GM18858 (cell line): ENCODE results near the gene LYZL1.
"Not testable (repeated sequence)": the region's sequence is repeated elsewhere in the genome, so short reads cannot be mapped to it uniquely, and the experiment has no call there.

Experiments
- ATAC-seq: cut with Tn5 transposase; IDR thresholded peaks from one replicate; pipeline ENCODE4 v1.9.1; 2021; ENCODE audit not compliant: unreplicated experiment

LYZL1 gene

GRCh38 chr10:29304995-29305335, 16.1 kb downstream of the LYZL1 start:
- no peak for ATAC-seq

DNA sequence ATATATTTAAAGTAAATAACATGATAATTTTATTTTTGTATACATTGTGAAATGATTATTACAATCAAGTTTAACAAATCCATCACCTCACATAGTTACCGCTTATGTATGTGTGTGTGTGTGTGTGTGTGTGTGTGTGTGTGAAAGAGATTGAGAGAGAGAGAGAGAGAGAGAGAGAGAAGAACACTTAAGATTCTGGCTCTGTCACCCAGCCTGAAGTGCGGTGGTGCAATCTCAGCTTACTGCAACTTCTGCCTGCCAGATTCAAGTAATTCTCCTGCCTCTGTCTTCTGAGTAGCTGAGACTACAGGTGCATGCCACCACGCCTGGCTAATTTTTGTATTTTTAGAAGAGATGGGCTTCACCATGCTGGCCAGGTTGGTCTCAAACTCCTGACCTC, 17.8 kb downstream of the LYZL1 start:
- no peak for ATAC-seq

- not testable (repeated sequence) for ATAC-seq
These were observed 19.3 kb downstream of the LYZL1 start for GRCh38 chr10:29308142-29308541.

DNA sequence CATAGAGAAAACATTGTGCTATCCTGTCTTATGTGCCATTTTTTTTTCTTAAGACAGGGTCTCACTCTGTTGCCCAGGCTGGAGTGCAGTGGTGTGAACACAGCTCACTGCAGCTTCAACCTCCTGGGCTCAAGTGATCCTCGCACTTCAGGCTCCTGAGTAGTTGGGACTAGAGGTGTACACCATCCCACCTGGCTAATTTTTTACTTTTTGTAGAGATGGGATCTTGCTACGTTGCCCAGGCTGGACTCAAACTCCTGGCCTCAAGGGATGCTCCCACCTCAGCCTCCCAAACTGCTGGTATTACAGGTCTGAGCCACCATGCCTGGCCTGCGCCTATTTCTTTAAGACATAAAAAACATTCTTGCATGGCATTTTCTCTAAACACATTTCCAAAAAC, 20.6 kb downstream of the LYZL1 start:
- no peak for ATAC-seq

GRCh38 chr10:29310463-29310862, 21.6 kb downstream of the LYZL1 start:
- ATAC-seq, result not testable (repeated sequence)

DNA sequence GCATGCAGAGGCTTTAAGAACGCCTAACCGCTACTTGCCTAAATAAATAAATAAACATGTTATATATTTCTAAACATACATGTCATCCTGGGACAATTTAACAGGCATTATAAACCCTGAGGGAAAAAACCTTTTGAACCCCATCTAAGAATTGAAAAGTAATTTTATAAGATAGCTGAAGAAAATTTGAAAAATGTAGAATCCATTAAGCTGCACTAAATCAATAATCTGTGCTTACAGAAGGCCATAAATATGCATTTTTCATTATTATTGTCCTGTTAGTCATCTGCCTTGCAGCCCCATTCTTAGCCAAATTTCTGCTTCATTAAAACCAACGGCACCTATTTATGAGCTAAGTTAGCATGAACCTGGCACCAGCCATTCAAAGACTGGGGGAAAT, 24.2 kb downstream of the LYZL1 start:
- ATAC-seq, result no peak

GRCh38 chr10:29314726-29315125, 25.9 kb downstream of the LYZL1 start:
- ATAC-seq, result no peak

DNA sequence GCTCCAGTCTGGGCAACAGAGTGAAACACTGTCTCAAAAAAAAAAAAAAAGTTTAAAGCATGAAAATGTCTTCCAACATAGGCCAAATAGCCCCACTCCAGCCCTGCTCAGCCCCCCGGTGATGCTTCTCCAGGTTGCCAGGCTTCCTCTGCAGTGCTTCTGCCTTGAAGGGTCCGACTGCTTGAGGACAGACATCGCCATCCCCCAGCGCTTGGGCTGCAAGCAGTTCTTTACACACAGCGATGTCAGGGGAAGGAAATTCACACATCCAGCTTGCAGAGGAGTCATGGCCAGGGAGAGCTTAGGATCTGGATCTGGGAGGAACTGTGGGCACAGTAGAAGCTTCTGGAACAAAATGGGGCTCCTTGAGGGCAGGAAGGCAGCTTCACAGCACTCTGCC, 26.9 kb downstream of the LYZL1 start:
- ATAC-seq, result no peak

- no peak for ATAC-seq
These were observed 27.6 kb downstream of the LYZL1 start for GRCh38 chr10:29316308-29317026.

GRCh38 chr10:29317027-29317420, 28.2 kb downstream of the LYZL1 start:
- ATAC-seq, result no peak

DNA sequence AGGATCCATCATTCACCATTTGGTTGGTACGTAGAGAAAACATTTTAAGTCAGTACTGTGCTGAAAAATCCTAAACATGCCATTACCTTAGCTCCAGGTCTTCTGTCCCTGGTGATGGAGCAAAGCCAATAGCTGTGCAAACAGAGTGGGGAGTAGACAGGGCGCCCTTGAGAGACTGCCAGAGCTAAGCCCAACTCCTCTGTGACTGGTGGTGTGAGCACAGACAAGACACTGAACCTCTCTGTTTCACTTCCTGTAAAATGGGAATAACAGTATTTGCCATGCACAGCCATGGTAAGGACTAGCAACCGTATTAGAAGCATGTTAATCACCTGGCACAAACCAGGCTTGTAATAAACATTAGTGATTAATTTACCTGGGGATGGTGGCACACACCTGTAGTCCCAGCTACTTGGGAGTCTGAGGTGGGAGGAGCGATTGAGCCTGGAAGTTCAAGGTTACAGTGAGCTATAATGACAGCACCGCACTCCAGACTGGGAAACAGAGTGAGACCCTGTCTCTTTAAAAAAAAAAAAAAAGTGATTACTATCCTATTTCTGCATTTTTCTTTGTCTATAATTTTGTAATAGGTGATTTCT, 28.7 kb downstream of the LYZL1 start:
- ATAC-seq, result no peak

DNA sequence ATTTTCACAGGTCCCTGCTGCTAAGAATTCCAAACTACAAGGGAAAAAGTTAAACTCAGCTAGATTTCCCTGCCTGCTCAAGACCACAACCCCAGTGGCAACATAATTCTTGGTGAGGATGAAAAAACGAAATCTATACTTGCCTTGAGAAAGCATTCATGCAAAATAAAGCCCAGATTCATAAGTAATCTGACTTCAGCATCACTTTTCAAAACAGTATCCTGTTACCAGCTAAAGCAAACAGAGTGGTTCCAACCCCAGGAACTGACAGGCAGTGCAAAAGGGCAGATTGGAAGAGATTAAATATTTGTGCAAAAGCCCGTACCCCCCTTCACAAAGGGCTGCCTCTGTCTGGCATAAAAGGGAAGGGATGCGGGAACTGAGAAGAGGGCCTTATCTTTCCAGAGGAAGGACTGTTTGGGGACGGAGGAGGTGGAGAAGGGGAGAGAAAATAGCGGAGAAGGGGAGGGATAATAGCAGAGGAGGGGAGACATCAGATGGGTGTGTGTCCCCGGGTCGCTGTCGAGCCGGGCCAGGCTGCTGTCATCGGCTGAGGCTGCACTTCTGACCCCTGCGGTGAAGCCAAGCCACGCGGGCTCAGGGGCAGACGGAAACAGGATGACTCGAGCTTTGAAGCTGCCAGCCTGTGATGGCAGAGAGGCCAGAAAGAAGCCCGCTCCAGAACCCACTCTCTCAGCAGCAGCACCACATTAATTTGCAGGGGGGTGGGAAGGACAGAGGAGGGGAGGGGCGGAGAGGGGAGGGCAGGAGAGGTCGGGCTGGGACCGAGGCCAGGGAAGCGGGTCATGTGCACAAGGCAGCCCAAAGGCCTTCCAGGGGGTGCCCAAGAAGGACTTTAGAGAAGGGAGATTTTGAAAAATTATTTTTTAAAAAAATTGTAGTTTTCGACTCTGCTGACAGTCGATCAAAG, 29.5 kb downstream of the LYZL1 start:
- ATAC-seq, result not testable (repeated sequence)

DNA sequence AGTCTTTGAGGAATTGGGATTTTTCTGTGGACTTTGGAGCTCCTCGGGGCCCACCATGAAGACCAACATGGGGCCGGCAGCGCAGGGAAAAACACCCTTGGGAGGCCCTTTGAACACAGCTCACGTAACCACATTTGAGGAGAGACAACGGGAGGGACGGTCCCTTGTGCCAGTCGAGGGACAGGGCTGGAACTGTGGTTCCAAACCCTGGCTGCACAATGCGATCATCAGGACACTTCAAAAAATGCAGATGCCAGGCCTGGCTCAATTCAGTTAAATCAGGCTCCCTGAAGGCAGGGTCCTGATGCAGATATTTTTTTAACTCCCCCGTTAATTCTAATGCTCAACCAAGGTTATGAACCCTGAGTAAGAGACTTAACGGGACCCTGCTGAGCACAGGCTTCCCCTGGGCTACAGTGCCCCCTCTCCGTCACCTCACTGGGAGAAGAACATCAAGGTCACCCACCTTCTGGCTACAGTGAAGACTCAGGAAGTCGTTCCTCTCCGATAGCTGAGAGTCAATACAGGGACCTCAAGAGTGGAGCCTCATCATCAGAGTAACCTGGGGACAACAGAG, 30.4 kb downstream of the LYZL1 start:
- ATAC-seq, result no peak

DNA sequence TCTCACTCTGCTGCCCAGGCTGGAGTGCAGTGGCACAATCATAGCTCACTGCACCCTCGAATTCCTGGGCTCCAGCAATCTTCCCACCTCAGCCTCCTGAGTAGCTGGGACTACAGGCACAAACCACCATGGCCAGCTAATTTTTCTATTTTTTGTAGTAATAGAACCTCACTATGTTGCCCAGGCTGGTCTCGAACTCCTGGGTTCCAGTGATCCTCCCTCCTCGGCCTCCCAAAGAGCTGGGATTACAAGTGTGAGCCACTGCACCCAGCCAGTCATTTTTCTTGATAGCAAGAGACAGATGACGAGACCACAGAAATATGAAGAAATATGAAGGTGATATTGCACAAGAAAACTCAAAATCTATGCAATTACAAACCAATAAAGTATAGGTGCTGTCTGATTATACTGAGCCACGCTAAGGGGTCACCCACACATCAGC, 31.8 kb downstream of the LYZL1 start:
- not testable (repeated sequence) for ATAC-seq

GRCh38 chr10:29321656-29322055, 32.8 kb downstream of the LYZL1 start:
- no peak for ATAC-seq

- no peak for ATAC-seq
These were observed 34.0 kb downstream of the LYZL1 start for GRCh38 chr10:29322918-29323317.

DNA sequence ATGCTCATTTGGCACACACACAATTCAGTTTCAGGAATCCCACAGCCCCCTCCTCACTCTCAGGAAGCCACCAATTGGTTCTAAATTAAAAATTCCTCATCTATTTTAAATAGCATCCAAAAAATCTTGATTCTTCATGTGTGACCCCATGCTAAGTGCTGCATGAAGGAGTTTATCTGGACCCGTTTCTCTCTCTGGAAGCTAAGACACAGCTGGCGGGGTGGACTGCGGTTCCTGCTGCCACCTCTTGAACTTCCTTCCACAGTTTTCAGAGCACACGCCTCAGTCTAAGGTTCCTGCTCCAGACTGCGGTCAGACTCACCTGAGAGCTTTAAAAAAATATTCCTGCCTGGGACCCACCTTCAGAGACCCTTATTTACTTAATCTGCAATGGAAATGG, 34.5 kb downstream of the LYZL1 start:
- no peak for ATAC-seq

DNA sequence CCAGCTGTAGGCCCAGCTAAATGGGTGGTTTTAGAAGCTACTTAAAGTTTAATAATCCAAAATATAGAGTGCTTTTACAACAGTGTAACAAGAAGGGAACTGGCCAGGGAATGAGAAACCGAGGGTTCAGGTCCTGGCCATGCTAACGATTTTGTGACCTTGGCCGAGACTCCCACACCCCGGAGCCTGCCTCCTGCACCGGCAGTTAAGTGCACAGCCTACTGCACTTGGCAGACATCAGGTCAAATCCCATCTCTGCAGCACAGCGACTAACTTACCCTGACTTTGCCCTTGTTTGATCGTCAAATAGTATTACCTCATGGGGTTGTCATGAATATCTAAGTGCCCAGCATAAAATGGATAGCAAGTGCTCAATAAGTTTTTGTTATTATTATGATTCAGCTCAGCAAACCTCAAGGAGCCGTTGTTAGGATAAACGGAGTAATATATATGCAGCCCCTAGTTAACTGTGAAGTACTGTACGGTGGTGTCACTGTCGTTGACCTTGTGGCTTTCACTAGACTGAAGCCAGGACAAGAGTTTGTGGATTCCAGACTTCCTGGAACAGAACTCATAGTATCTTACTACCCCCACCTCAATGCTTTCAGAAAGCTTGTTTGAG, 35.5 kb downstream of the LYZL1 start:
- no peak for ATAC-seq

- no peak for ATAC-seq
These were observed 37.4 kb downstream of the LYZL1 start for GRCh38 chr10:29326299-29326698.

- ATAC-seq, result no peak
These were observed 38.2 kb downstream of the LYZL1 start for GRCh38 chr10:29326886-29327745.
